Measurements from ENCODE around the gene SLC25A47. TPM values are rescaled to one million over a fixed set of nuclear protein-coding genes. Genes with fewer than 3 reads are reported as not detected.
"Not testable (repeated sequence)": the region's sequence is repeated elsewhere in the genome, so short reads cannot be mapped to it uniquely, and the experiment has no call there.

SLC25A47 gene
- total RNA-seq, 2 experiments from 2014 or later, result not detected

DNA sequence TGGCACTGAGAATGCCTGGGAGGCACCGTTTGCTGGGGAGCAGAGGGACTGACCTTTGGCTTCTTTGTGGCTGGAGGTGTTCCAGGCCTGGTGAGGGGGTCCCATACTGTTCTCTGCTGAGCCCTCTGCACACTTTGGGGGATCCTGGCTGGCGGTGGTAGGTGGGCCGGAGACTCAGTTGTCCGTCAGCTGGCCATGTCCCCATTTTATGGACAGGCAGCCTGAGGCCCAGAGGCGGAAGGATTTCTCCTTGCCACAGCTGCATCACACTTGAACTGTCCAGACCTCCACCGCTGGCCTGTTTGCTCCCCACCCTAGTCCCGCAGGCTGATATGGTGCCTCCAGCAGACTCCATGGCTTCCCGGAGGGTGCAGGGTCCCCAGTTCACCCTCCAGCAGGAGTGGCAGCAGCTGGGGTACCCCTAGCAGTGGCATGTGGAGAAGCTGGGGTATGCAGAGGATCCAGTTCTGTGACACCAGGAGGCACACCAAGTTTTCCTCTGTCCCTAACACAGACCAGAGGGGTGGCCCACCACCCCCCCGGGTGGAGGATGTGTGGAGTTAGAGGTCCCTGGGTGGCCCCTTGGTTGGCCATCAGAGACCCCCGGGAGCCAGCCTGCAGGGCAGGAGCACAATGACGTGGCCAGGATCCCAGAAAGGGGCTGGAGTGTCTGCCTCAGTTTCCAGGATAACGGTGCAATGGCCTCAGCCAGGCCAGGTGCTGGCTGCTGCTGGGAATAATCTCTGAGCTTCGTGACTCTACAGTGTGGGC lies 31.6 kb upstream of the SLC25A47 start:
- no peak for DNase-seq
- Mint-ChIP-seq H3K4me3 (no peak overlapping the region), H3K9me3 (no peaks in the 10 kb centered on the region), H3K4me1 (ENCODE audit: low read depth) (no peaks in the 10 kb centered on the region), H3K27ac (no peak overlapping the region), H3K27me3 (no peaks in the 10 kb centered on the region), H3K36me3 (no peaks in the 10 kb centered on the region)
- POLR2A ChIA-PET, result no interaction called here
- intact Hi-C loops (cut with micrococcal nuclease), result no loop called here
- CTCF ChIA-PET, result no interaction called here

DNA sequence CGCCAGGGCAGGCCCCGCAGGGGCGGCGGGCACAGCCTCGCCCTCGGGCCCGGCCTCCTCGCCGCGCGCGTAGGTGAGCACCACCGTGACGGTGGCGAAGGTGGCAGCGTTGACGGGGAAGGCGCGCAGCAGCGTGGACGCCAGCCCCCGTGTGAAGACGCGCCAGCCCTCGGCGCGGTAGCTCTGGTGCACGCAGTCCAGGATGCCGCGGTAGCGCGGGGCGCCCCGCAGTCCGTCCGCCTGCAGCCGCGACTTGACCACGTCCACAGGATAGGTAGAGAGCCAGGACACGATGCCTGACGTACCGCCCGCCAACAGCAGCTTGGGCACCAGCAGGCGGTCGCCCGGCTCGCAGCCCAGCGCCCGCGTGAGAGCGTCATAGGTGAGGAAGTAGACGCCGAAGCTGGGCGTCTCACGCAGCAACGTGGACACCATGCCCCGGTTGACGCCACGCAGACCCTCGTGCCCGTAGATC lies 30.8 kb upstream of the SLC25A47 start:
- ChIA-PET CTCF (interaction anchor here (1.6 kb wide), 1 partner anchor 11 kb away, joined by 4 read pairs; no protein-coding TSS in a partner anchor), POLR2A (no interaction called here)
- Mint-ChIP-seq H3K27ac (no peak overlapping the region), H3K36me3 (no peaks in the 10 kb centered on the region), H3K9me3 (no peaks in the 10 kb centered on the region), H3K4me3 (no peak overlapping the region), H3K4me1 (ENCODE audit: low read depth) (no peaks in the 10 kb centered on the region), H3K27me3 (no peaks in the 10 kb centered on the region)
- intact Hi-C loops (cut with micrococcal nuclease), result no loop called here
- DNase-seq, result no peak

DNA sequence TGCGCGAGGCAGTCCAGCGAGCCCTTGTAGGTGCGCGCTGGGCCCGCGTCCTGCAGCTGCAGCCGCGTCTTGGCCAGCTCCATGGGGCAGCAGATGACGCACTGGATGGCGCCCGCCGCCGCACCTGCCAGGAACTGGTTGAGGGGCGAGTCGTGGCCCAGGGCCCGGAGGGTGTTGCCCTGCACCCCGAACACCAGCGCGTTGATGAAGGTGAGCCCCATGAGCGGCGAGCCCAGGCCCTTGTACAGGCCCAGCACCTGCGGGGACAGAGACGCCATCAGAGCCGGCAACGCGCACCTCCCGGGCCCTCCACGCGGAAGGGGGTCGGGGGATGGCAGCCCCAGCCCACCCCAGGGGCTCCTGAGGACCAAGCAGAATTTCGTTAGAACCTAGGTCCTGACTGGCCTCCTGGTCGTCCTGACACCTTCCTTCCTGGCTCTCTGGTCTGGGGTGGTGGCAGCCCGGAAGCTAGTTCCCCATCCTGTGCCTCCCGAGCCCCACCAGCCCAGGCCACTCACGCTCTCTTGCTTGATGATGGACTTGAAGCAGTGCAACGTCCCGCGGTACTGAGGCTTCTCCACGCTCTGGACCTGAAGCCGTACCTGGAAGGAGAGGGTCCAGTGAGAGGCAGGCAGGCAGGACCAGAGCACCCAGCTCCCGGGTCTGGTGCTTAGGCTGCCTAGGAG lies 30.2 kb upstream of the SLC25A47 start:
- H3K9me3 Mint-ChIP-seq, result no peaks in the 10 kb centered on the region
- no peak overlapping the region for H3K4me3 Mint-ChIP-seq
- POLR2A ChIA-PET, result no interaction called here
- H3K36me3 Mint-ChIP-seq, result no peaks in the 10 kb centered on the region
- no peaks in the 10 kb centered on the region for H3K4me1 Mint-ChIP-seq (ENCODE audit: low read depth)
- H3K27ac Mint-ChIP-seq, result no peak overlapping the region
- no peaks in the 10 kb centered on the region for H3K27me3 Mint-ChIP-seq
- no peak for DNase-seq
- CTCF ChIA-PET, result interaction anchor here (1.6 kb wide), 1 partner anchor 10 kb away, joined by 4 read pairs; no protein-coding TSS in a partner anchor
- intact Hi-C loops (cut with micrococcal nuclease), result no loop called here

DNA sequence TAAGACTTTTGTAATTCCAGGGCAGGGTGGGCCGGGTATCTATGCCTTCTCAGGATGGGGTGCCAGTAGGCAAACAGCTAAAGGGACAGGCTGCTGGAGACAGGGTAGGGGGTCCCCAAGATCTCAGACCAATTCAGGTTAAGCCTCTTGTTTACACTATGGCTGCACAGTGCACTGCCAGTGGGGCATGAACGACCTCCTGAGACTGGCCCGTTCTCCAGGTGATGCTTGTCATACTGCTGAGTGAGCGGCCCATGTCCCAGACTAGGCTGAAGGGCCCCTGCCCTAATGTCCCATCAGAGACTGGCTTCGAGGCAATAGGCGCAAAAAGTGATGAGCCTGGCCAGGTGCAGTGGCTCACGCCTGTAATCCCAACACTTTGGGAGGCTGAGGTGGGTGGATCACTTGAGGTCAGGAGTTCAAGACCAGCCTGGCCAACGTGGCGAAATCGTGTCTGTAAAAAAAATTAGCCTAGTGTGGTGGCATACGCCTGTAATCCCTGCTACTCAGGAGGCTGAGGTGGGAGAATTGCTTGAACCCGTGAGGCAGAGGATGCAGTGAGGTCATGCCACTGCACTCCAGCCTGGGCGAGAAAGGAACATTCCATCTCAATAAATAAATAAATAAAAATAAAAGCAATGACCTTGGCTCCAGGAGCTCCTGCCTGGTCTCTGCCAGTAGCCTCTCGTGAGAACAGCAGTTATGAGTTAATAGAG lies 29.5 kb upstream of the SLC25A47 start:
- ChIA-PET POLR2A (no interaction called here), CTCF (interaction anchor here (1.6 to 2.5 kb wide), 2 partner anchors 8 to 10 kb away, joined by 4 to 15 read pairs; no protein-coding TSS in a partner anchor)
- Mint-ChIP-seq H3K4me1 (ENCODE audit: low read depth) (no peaks in the 10 kb centered on the region), H3K27me3 (no peaks in the 10 kb centered on the region), H3K4me3 (no peak overlapping the region), H3K9me3 (no peaks in the 10 kb centered on the region), H3K27ac (no peak overlapping the region), H3K36me3 (no peaks in the 10 kb centered on the region)
- DNase-seq, result no peak
- intact Hi-C loops (cut with micrococcal nuclease), result no loop called here

DNA sequence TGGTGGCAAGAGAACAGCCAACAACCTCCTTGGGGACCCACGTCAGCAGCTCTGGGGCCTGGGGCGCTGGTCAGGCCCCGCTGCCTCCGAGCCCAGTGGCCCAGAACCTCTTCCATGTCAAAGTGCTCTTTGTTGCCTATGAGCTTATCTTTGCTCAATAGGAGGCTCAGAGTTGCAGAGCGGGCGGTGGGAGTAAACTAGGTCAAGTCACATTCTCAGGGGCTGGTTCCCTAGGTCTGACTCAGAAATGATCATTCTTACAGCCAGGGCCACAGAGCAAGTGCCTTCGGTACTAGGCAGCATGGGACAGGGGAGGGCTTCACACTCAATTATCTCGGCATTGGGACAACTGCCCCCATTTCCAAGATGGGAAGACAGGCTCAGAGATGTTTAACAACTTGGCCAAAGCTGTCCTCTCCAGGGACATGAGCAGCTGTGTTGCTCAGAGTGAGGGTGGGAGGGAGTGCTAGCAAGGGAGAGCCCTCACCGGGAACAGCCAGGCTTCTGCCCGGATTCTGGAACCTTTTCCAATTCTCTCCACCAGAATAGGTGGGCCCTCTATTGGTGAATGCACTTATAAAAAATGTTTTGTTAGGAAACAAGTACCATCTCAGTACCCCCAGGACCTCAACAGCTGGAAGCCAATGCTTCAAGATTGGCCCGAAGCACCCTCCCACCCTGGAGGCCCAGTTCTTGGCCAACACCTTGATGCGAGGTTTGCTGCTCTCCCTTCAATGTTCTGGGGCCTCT lies 28.8 kb upstream of the SLC25A47 start:
- no peak overlapping the region for H3K4me3 Mint-ChIP-seq
- DNase-seq, result no peak
- H3K27ac Mint-ChIP-seq, result no peak overlapping the region
- H3K9me3 Mint-ChIP-seq, result no peaks in the 10 kb centered on the region
- intact Hi-C loops (cut with micrococcal nuclease), result no loop called here
- H3K4me1 Mint-ChIP-seq (ENCODE audit: low read depth), result no peaks in the 10 kb centered on the region
- no peaks in the 10 kb centered on the region for H3K36me3 Mint-ChIP-seq
- POLR2A ChIA-PET, result no interaction called here
- CTCF ChIA-PET, result interaction anchor here (2.5 kb wide), 1 partner anchor 9 kb away, joined by 15 read pairs; no protein-coding TSS in a partner anchor
- H3K27me3 Mint-ChIP-seq, result no peaks in the 10 kb centered on the region

DNA sequence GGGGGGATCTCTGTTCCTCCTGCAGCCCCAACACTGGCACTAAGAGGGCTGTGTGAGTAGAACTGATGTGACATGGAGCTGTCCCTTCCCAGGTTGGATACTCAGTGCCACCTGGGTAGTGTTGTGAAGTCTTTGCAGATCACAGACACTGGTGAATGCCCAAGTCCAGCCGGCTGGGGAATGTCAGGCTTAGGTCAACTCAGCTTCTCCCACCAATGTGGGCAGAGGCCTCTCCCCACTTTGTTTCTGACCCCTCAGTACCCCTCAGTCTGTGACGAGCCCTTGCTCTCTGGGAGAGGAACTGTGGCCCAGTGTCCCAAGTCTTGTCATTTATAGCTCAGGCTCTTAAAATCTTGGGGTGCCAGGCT lies 28.2 kb upstream of the SLC25A47 start:
- intact Hi-C loops (cut with micrococcal nuclease), result no loop called here
- Mint-ChIP-seq H3K27ac (no peak overlapping the region), H3K9me3 (no peaks in the 10 kb centered on the region), H3K4me1 (ENCODE audit: low read depth) (no peaks in the 10 kb centered on the region), H3K27me3 (no peaks in the 10 kb centered on the region), H3K36me3 (no peaks in the 10 kb centered on the region), H3K4me3 (no peak overlapping the region)
- ChIA-PET POLR2A (no interaction called here), CTCF (interaction anchor here (2.5 kb wide), 1 partner anchor 9 kb away, joined by 15 read pairs; no protein-coding TSS in a partner anchor)
- DNase-seq, result no peak

DNA sequence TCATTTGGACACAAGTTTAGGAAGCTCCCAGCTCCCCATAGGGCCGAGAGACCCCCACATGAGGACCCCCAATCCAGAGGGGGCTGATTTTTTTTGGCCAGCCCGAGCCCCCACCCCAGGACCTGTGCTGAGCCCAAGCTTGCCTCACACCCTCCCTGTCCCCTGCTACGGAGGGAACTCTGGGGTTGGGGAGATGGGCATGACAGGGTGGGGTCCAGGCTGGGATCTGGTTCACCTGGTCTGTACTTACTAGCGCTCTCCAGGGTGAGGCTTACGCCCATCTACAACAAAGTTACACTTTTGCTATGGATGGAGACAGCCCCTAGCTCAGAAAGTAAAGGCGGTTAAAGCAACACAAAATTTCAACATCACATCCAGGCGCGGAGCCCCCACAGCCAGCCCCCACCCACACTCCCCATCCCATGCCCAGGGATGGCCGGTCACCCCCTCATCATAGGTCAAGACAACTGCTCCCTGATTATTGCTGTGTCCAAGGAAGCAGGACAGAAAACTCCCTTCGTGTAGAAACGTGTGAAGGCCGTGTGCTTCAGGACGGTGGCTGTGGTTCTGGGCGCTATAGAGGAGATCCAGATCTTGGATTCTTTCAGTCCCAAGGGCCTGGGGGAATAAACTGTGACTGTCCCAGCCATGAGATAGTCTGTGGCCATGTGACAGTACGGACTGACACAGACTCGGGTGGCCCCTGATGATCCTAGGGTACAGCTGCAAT lies 27.6 kb upstream of the SLC25A47 start:
- H3K27ac Mint-ChIP-seq, result no peak overlapping the region
- DNase-seq, result no peak
- intact Hi-C loops (cut with micrococcal nuclease), result no loop called here
- H3K27me3 Mint-ChIP-seq, result no peaks in the 10 kb centered on the region
- H3K4me3 Mint-ChIP-seq, result no peak overlapping the region
- no peaks in the 10 kb centered on the region for H3K36me3 Mint-ChIP-seq
- no peaks in the 10 kb centered on the region for H3K9me3 Mint-ChIP-seq
- POLR2A ChIA-PET, result no interaction called here
- no peaks in the 10 kb centered on the region for H3K4me1 Mint-ChIP-seq (ENCODE audit: low read depth)
- CTCF ChIA-PET, result interaction anchor here (1.0 to 2.5 kb wide), 2 partner anchors 10 to 17 kb away, joined by 3 to 15 read pairs; no protein-coding TSS in a partner anchor

DNA sequence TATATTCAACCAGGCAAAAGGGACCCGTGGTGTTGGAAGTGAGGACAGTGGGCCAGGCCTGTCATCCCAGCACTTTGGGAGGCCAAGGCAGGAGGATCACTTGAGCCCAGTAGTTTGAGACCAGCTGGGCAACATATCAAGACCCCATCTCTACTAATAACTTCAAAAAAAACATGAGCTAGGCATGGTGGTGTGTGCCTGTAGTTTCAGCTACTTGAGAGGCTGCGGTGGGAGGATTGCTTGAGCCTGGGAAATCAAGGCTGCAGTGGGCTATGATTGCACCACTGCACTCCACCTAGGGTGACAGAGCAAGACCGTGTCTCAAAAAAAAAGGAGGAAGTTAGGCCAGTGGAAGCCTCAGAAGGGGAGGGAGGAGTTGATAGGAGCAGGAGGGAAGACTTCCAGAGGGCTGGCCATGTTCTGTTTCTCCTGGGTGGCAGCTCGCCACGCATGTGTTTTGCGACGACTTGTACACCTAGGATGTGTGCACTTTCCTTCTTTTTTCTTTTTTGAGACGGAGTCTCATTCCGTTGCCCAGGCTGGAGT lies 27.0 kb upstream of the SLC25A47 start:
- Mint-ChIP-seq H3K4me1 (ENCODE audit: low read depth) (no peaks in the 10 kb centered on the region), H3K27ac (no peak overlapping the region), H3K4me3 (no peak overlapping the region), H3K36me3 (no peaks in the 10 kb centered on the region), H3K9me3 (no peaks in the 10 kb centered on the region), H3K27me3 (no peaks in the 10 kb centered on the region)
- DNase-seq, result no peak
- CTCF ChIA-PET, result interaction anchor here (1.0 to 2.5 kb wide), 2 partner anchors 10 to 16 kb away, joined by 3 to 15 read pairs; no protein-coding TSS in a partner anchor
- POLR2A ChIA-PET, result no interaction called here
- intact Hi-C loops (cut with micrococcal nuclease), result no loop called here

DNA sequence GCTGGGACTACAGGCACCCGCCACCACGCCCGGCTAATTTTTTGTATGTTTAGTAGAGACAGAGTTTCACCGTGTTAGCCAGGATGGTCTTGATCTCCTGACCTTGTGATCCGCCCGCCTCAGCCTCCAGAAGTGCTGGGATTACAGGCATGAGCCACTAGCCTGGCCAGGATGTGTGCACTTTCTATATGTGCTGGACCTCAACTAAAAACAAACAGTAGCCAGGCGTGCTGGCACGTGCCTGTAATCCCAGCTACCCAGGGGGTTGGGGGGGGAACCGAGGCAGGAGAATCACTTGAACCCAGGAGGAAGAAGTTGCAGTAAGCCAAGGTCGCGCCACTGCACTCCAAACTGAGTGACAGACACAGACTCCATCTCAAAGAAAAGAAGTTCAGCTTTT lies 26.4 kb upstream of the SLC25A47 start:
- not testable (repeated sequence) for H3K4me3 Mint-ChIP-seq, H3K27ac Mint-ChIP-seq
- CTCF ChIA-PET, result interaction anchor here (1.0 kb wide), 1 partner anchor 16 kb away, joined by 3 read pairs; no protein-coding TSS in a partner anchor

DNA sequence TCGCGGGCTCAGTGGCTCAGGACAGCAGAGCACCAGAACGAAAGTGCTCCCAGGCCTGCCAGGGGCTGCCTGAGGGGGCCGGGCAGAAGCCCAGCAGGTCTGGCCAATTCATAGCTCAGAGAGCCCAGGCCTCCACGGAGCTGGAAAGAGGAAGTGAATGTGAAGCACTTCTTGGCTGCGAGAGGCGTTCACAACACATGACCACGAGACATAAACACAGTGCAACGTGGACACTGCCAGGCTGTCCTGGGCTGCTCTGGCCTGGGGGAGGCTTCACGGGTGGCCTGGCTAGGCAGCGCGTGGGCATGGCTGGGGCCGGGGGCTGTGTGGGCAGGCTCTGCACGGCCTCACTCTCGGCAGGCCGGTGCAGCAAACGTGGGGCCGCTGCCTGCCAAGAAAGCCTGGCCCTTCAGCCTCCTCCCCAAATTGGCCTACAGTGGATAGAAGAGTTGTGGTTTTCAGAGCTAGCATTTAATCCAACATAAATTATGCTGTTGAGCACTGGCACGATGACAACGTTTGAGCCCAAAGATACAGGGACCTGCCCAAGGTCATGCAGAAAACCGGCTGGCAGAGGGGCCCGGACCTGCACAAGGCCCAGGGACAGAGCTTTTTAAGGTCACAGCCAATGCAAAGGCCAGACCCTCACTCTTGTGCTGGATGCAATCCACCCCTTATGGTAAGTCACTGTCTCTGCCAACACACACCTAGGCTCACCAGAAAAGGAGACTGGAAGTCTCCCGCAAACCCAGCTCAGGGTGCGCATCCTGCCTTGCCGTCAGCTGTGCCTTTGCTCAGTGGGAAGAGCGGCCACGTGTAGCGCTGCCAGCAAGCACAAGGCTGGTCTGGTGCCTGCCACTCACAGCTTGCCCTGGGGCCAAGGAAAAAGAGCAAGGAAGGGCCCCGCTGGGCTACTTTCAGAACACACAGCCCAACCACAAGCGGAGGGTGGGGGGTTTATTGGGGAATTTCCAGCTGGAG lies 25.5 kb upstream of the SLC25A47 start:
- H3K27ac Mint-ChIP-seq, result no peak overlapping the region

More for the DNA sequence above, 26.4 kb upstream of the SLC25A47 start:
- intact Hi-C loops (cut with micrococcal nuclease); H3K27me3 Mint-ChIP-seq; H3K36me3 Mint-ChIP-seq; POLR2A ChIA-PET; H3K9me3 Mint-ChIP-seq; DNase-seq; H3K4me1 Mint-ChIP-seq (ENCODE audit: low read depth): not testable (repeated sequence)

More for the DNA sequence above, 25.5 kb upstream of the SLC25A47 start:
- intact Hi-C loops (cut with micrococcal nuclease), result no loop called here
- H3K9me3 Mint-ChIP-seq, result no peaks in the 10 kb centered on the region
- H3K36me3 Mint-ChIP-seq, result no peaks in the 10 kb centered on the region
- POLR2A ChIA-PET, result no interaction called here
- CTCF ChIA-PET, result interaction anchor here (1.1 to 1.8 kb wide), 3 partner anchors 10 to 80 kb away, joined by 3 to 8 read pairs (median 6); no protein-coding TSS in a partner anchor
- no peak overlapping the region for H3K4me3 Mint-ChIP-seq
- no peaks in the 10 kb centered on the region for H3K4me1 Mint-ChIP-seq (ENCODE audit: low read depth)
- DNase-seq, result no peak
- no peaks in the 10 kb centered on the region for H3K27me3 Mint-ChIP-seq

All from activated CD4-positive, alpha-beta memory T cell treated with anti-CD3 and anti-CD28 coated beads for 36 hours (primary cell).